ENCODE results near the gene ZCRB1.

The ZCRB1 gene

GRCh38 chr12:42281844-42282243 lies 44.0 kb downstream of the ZCRB1 start:
- no peak for TF ChIP-seq CTCF (IDR thresholded peaks at IDR 0.05; ENCODE audit: low read depth, low read length, missing control alignments)
- H3K4me3 ChIP-seq (replicated peaks; ENCODE audit: low read depth, low read length), result no peak overlapping the region
- no peak for DNase-seq (ENCODE audit: extremely low read depth, low read depth)

GRCh38 chr12:42281278-42281677 lies 44.6 kb downstream of the ZCRB1 start:
- DNase-seq (ENCODE audit: extremely low read depth, low read depth), result no peak
- H3K4me3 ChIP-seq (replicated peaks; ENCODE audit: low read depth, low read length), result no peak overlapping the region
- no peak for TF ChIP-seq CTCF (IDR thresholded peaks at IDR 0.05; ENCODE audit: low read depth, low read length, missing control alignments)

DNA sequence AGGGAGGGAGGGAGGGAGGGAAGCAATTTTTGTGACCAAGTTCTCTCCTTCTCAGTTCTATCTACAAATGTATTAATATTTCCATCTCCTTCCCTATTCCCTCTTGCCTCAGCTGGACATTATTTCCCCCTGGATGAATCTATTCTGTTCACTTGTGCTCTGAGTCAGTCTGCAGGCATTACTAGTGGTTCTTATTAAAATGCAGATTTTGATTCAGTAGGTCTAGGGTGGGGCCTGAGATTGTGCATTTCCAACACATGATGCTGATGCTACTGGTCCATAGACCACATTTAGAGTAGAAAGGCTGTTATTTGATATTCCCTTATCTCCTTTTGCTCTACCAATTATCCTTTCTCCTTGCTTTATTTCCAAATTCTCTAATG lies 47.8 kb downstream of the ZCRB1 start:
- no peak for TF ChIP-seq CTCF (IDR thresholded peaks at IDR 0.05; ENCODE audit: low read depth, low read length, missing control alignments)
- no peak overlapping the region for H3K4me3 ChIP-seq (replicated peaks; ENCODE audit: low read depth, low read length)

DNA sequence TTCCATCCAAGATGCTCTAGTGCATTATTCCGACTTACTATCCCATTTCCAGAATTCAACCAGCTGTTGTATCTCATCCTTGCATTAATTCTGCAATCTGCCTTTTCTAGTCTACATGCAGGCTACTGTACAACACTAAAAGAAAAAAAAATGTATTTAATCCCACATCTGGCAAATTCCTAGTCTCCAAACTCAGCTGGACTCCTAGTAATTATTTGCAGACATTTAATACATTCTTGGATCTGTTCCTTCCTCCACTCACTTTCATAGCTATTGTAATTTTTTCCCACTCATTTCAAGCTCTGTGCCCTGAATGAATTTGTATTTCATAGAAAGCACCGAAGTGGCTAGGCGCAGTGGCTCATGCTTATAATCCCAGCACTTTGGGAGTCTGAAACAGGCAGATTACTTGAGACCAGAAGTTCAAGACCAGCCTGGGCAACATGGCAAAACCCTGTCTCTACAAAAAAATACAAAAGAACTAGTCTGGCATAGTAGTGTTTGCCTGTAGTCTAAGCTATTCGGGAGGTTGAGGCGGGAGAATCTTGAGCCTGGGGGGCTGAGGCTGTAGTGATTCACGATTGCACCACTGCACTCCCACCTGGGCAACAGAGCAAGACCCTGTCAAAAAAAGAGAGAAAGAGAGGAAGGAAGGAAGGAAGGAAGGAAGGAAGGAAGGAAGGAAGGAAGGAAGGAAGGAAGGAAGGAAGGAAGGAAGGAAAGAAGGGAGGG lies 48.3 kb downstream of the ZCRB1 start:
- no peak overlapping the region for H3K4me3 ChIP-seq (replicated peaks; ENCODE audit: low read depth, low read length)
- no peak for DNase-seq (ENCODE audit: extremely low read depth, low read depth)
- no peak for TF ChIP-seq CTCF (IDR thresholded peaks at IDR 0.05; ENCODE audit: low read depth, low read length, missing control alignments)

More for the DNA sequence above, 47.8 kb downstream of the ZCRB1 start:
- DNase-seq (ENCODE audit: extremely low read depth, low read depth), result no peak

- no peak overlapping the region for H3K4me3 ChIP-seq (replicated peaks; ENCODE audit: low read depth, low read length)
- no peak for DNase-seq (ENCODE audit: extremely low read depth, low read depth)
- no peak for TF ChIP-seq CTCF (IDR thresholded peaks at IDR 0.05; ENCODE audit: low read depth, low read length, missing control alignments)
Measured at GRCh38 chr12:42275499-42275898, 50.4 kb downstream of the ZCRB1 start.

DNA sequence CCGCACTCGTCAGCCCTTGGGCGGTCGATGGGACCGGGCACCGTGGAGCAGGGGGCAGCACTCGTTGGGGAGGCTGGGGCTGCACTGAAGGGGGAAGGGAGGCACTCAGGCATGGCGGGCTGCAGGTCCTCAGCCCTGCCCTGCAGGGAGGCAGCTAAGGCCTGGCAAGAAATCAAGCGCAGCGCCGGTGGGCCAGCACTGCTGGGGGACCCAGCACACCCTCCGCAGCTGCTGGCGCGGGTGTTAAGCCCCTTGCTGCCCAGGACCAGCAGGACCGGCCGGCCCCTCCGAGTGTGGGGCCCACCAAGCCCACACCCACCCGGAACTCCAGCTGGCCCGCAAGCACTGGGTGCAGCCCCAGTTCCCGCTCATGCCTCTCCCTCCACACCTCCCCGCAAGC lies 52.2 kb downstream of the ZCRB1 start:
- no peak for DNase-seq (ENCODE audit: extremely low read depth, low read depth)
- TF ChIP-seq CTCF (IDR thresholded peaks at IDR 0.05; ENCODE audit: low read depth, low read length, missing control alignments), result no peak
- no peak overlapping the region for H3K4me3 ChIP-seq (replicated peaks; ENCODE audit: low read depth, low read length)

- no peak for DNase-seq (ENCODE audit: extremely low read depth, low read depth)
- no peak overlapping the region for H3K4me3 ChIP-seq (replicated peaks; ENCODE audit: low read depth, low read length)
- no peak for TF ChIP-seq CTCF (IDR thresholded peaks at IDR 0.05; ENCODE audit: low read depth, low read length, missing control alignments)
Measured at GRCh38 chr12:42270596-42270995, 55.3 kb downstream of the ZCRB1 start.

Data from HFF-Myc (cell line).